K562 (cell line): Measurements from ENCODE around the gene BSCL2. TPM values are rescaled to one million over a fixed set of nuclear protein-coding genes. Genes with fewer than 3 reads are reported as not detected.

Experiments used
- BCOR ChIP-seq: fragments of 450-650 bp; IDR thresholded peaks from 2 replicates; pipeline ENCODE4 v1.6.1; 2016
- CSDE1 ChIP-seq, 2 experiments: fragments of 450-650 bp; IDR thresholded peaks; 2 replicates each; pipeline ENCODE4 v1.6.1; 2016; ENCODE audit warnings: mild to moderate bottlenecking in 1 of 2
- CXXC5 ChIP-seq: fragments of 250-450 bp; sonication (Bioruptor Pico); IDR thresholded peaks from 2 replicates; pipeline ENCODE4 v1.8.0; 2022; ENCODE audit warnings: inconsistent platforms, mild to moderate bottlenecking, moderate library complexity
- FOXK1 ChIP-seq: sonication (generic); formaldehyde crosslinking; IDR thresholded peaks from 2 replicates; pipeline ENCODE4 v1.8.0; 2022; ENCODE audit warnings: missing genetic modification reagents, mild to moderate bottlenecking, borderline replicate concordance
- KDM1A ChIP-seq, 2 experiments: fragments of 450-650 bp; IDR thresholded peaks; 2 replicates each; pipeline ENCODE4 v1.6.1; 2016; ENCODE audit warnings: mild to moderate bottlenecking in 2 of 2
- NFE2 ChIP-seq: IDR thresholded peaks from 2 replicates; pipeline ENCODE4 v1.6.1; 2014; ENCODE audit warnings: antibody characterized with exemption, low read depth
- NFIC ChIP-seq: fragments of 450-650 bp; IDR thresholded peaks from 2 replicates; pipeline ENCODE4 v1.6.1; 2017; ENCODE audit warnings: mild to moderate bottlenecking, inconsistent platforms
- NR2C2 ChIP-seq, 2 experiments: fragments of 200-800 bp in 1 of 2; sonication (Bioruptor generic) in 1 of 2; sonication (generic) in 1 of 2; formaldehyde crosslinking in 1 of 2; IDR thresholded peaks; 2 replicates each; pipeline versions ENCODE4 v1.6.1 to v1.8.0; 2016 to 2022; ENCODE audit warnings: mild to moderate bottlenecking in 1 of 2, missing compliant biosample characterization in 1 of 2, missing genetic modification characterization in 1 of 2, missing genetic modification reagents in 1 of 2
- POLR2AphosphoS5 ChIP-seq: IDR thresholded peaks from 2 replicates; pipeline ENCODE4 v1.6.1; 2011; ENCODE audit warnings: mild to moderate bottlenecking, low read depth, low read length, moderate library complexity; ENCODE audit not compliant: control insufficient read depth, insufficient read depth
- RBBP5 ChIP-seq: fragments of 200-600 bp; sonication (generic); IDR thresholded peaks from 2 replicates; pipeline ENCODE4 v1.6.1; 2012; ENCODE audit warnings: borderline replicate concordance, mild to moderate bottlenecking, low read length, control low read depth, inconsistent platforms; ENCODE audit not compliant: insufficient read depth, poor library complexity, severe bottlenecking
- RBM22 ChIP-seq: fragments of 200-400 bp; formaldehyde crosslinking; IDR thresholded peaks from 2 replicates; pipeline ENCODE4 v1.6.1; 2018; ENCODE audit warnings: low read length, low read depth; ENCODE audit not compliant: poor library complexity, severe bottlenecking
- RBM25 ChIP-seq: fragments of 200-400 bp; formaldehyde crosslinking; IDR thresholded peaks from 2 replicates; pipeline ENCODE4 v1.6.1; 2018; ENCODE audit warnings: low read length, low read depth, moderate library complexity; ENCODE audit not compliant: severe bottlenecking
- RFX1 ChIP-seq: fragments of 450-650 bp; IDR thresholded peaks from 2 replicates; pipeline ENCODE4 v1.6.1; 2016; ENCODE audit warnings: mild to moderate bottlenecking, moderate library complexity
- RNF2 ChIP-seq: sonication (generic); IDR thresholded peaks from 2 replicates; pipeline ENCODE4 v1.6.1; 2016
- SIN3B ChIP-seq: fragments of 450-650 bp; IDR thresholded peaks from 2 replicates; pipeline ENCODE4 v1.6.1; 2017; ENCODE audit warnings: low read depth, mild to moderate bottlenecking, moderate library complexity
- SMARCC2 ChIP-seq: fragments of 450-650 bp; IDR thresholded peaks from 2 replicates; pipeline ENCODE4 v1.6.1; 2017; ENCODE audit warnings: antibody characterized with exemption, moderate library complexity, mild to moderate bottlenecking, low read depth
- STAT5B ChIP-seq: fragments of 250-450 bp; sonication (Bioruptor Pico); IDR thresholded peaks from 2 replicates; pipeline ENCODE4 v1.8.0; 2021; ENCODE audit warnings: mild to moderate bottlenecking, inconsistent platforms
- ZFX ChIP-seq: sonication (generic); formaldehyde crosslinking; IDR thresholded peaks from 2 replicates; pipeline ENCODE4 v1.8.0; 2022; ENCODE audit warnings: mild to moderate bottlenecking, missing genetic modification reagents, moderate library complexity
- ZNF134 ChIP-seq: fragments of 250-450 bp; sonication (Bioruptor Pico); conservative IDR thresholded peaks from 2 replicates; pipeline ENCODE4 v1.4.0; 2020
- ZNF165 ChIP-seq: fragments of 250-450 bp; sonication (Bioruptor Pico); IDR thresholded peaks from 2 replicates; pipeline ENCODE4 v1.4.0; 2020; ENCODE audit warnings: borderline replicate concordance
- ZNF589 ChIP-seq: fragments of 200-800 bp; sonication (Bioruptor generic); IDR thresholded peaks from 2 replicates; pipeline ENCODE4 v1.6.1; 2016; ENCODE audit warnings: low read depth, missing genetic modification characterization, missing compliant biosample characterization
- ZNF696 ChIP-seq: fragments of 250-450 bp; sonication (Bioruptor Pico); conservative IDR thresholded peaks from 2 replicates; pipeline ENCODE4 v1.4.0; 2020; ENCODE audit warnings: mild to moderate bottlenecking, moderate library complexity
- ZSCAN32 ChIP-seq: fragments of 450-650 bp; formaldehyde crosslinking; IDR thresholded peaks from 2 replicates; pipeline ENCODE4 v1.4.0; 2020; ENCODE audit warnings: mild to moderate bottlenecking, moderate library complexity
- polyA plus RNA-seq, 8 experiments: library from polyadenylated mRNA; depleted of rRNA in 4 of 8; stranded (reverse) in 5 of 8; unstranded in 3 of 8; fragments of >200 nt; fragmentation: Nextera tagmentation in 2 of 8; fragmentation: Illumina TruSeq in 1 of 8; extraction: Ambion mirVana in 2 of 8; extraction: Trizol in 1 of 8; gene quantifications; 2 replicates each; pipeline versions ENCODE4 v1.2.1 to v1.2.3, GENCODE V29; 2011 to 2014; ENCODE audit warnings: inconsistent platforms in 1 of 8, missing spikeins in 1 of 8
- total RNA-seq, 7 experiments: library from RNA; depleted of rRNA in 6 of 7; stranded (reverse); fragments of >200 nt in 6 of 7; fragmentation: Illumina TruSeq in 2 of 7; extraction: Trizol in 2 of 7; gene quantifications; 2 replicates each; pipeline versions ENCODE4 v1.2.1 to v1.2.3, GENCODE V29; 2011 to 2021; ENCODE audit warnings: low replicate concordance in 1 of 7
- TF ChIP-seq, protein P1 (sequence below): sonication (generic); formaldehyde crosslinking; IDR thresholded peaks from 2 replicates; pipeline ENCODE4 v1.8.0; 2022; ENCODE audit warnings: mild to moderate bottlenecking, missing genetic modification reagents
- TF ChIP-seq, protein P2 (sequence below), 2 experiments: fragments of 450-650 bp in 1 of 2; sonication (generic) in 1 of 2; formaldehyde crosslinking; conservative IDR thresholded peaks; 2 replicates each; pipeline versions ENCODE4 v1.4.0 to v1.8.1; 2020 to 2022; ENCODE audit warnings: mild to moderate bottlenecking in 1 of 2, missing genetic modification reagents in 1 of 2

Gene BSCL2
- total and polyA plus RNA-seq, 9 of the 15 experiments (the other 6 are each of a cell fraction or from before 2014, with no cell fraction given): 18.9 to 51.7 (median 35.2) TPM

DNA sequence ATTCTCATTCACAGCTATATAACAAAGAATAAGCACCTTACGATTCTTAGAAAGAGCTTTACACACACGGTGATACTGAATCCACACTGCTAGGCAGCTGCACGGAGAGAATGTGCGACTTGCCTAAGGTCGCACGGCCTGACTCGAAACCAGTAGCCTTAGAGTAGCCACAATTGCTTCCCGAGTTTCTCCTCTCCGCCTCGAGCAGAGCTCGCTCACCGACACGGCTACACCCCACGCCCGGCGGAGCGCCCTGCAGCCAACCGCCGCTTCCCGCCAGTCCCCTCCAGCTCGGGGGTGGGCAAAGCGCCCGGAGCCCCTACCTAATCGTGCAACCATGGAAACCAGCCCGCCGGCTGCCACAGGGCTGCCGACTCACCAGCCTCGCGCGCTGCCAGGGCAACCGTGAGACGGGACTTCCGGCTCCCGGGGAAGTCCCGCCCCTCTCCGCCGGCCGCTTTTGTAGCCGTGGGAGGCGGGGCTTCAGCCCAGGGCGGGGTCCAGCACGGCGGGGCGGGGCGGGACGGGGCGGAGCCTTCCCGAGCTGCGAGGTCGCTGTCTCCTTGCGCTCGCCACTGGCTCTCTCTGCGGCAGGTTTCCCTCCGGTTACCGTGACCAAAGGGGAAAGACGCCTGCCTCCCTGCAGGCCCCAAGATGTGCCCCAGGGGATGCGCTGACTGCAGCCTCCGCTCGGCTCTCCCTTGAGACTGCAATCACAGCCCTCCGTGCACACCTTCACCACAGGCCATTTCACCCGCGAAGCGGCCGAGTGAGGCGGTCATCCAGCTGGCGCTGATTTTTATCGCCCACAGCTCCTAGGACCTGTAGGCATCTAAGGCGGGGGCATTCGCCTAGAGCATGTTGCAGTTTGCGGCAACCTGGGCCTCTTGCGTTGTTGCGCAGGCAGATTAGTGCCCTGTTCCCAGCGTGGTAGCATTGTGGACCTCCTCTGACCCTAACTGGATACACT lies 1.1 kb downstream of the BSCL2 start (continued):
- TF ChIP-seq STAT5B (CRISPR knock-in tag): no peak
- TF ChIP-seq ZNF696: no peak
- TF ChIP-seq RBBP5: peak; percentile 64
- TF ChIP-seq ZSCAN32 (CRISPR knock-in tag): 0 out of 2 replicates have a peak, but pooled peaks have one; percentile 29
- TF ChIP-seq NFE2: peak; percentile 61
- peak; percentile 55; the same call in 1 of the 2 replicates for TF ChIP-seq FOXK1 (CRISPR knock-in tag)
- TF ChIP-seq, protein P1, sequence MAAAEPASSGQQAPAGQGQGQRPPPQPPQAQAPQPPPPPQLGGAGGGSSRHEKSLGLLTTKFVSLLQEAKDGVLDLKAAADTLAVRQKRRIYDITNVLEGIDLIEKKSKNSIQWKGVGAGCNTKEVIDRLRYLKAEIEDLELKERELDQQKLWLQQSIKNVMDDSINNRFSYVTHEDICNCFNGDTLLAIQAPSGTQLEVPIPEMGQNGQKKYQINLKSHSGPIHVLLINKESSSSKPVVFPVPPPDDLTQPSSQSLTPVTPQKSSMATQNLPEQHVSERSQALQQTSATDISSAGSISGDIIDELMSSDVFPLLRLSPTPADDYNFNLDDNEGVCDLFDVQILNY (CRISPR knock-in tag): peak; percentile 37; the same call in 1 of the 2 replicates
- TF ChIP-seq RNF2: no peak
- TF ChIP-seq SMARCC2: no peak
- TF ChIP-seq, protein P2, sequence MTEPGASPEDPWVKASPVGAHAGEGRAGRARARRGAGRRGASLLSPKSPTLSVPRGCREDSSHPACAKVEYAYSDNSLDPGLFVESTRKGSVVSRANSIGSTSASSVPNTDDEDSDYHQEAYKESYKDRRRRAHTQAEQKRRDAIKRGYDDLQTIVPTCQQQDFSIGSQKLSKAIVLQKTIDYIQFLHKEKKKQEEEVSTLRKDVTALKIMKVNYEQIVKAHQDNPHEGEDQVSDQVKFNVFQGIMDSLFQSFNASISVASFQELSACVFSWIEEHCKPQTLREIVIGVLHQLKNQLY (CRISPR knock-in tag; conservative IDR thresholded peaks at IDR 0.05): peak in 1 of 2 experiments; percentile 73; a peak in 1 of 4 replicates
- peak; percentile 68; the same call in 1 of the 2 replicates for TF ChIP-seq POLR2AphosphoS5
- no peak for TF ChIP-seq ZNF134
- 0 out of 2 replicates have a peak, but pooled peaks have one; percentile 23 for TF ChIP-seq NR2C2 (CRISPR knock-in tag; IDR thresholded peaks at IDR 0.05)
- no peak for TF ChIP-seq NR2C2 (tag; IDR thresholded peaks at IDR 0.05)
- TF ChIP-seq ZNF589: no peak
- no peak for TF ChIP-seq RBM25
- TF ChIP-seq ZFX (CRISPR knock-in tag): peak; percentile 64
- TF ChIP-seq RBM22: peak; percentile 94
- no peak for TF ChIP-seq KDM1A (IDR thresholded peaks at IDR 0.05)
- TF ChIP-seq NFIC: peak; percentile 28; the same call in 1 of the 2 replicates
- 0 out of 2 replicates have a peak, but pooled peaks have one; percentile 30 for TF ChIP-seq BCOR
- TF ChIP-seq CXXC5 (CRISPR knock-in tag): peak; percentile 79
- TF ChIP-seq ZNF165 (CRISPR knock-in tag): 0 out of 2 replicates have a peak, but pooled peaks have one; percentile 55
- TF ChIP-seq RFX1: peak; percentile 95
- peak in 1 of 2 experiments; percentile 41; a peak in 1 of 4 replicates for TF ChIP-seq CSDE1 (IDR thresholded peaks at IDR 0.05)
- peak; percentile 59; the same call in 1 of the 2 replicates for TF ChIP-seq SIN3B
